ENCODE measurements around the gene LMTK3.
A peak's percentile ranks its signal among the peaks of the same experiment; 100 is the strongest.

Gene LMTK3

GRCh38 chr19:48492925-48493717, 18.5 kb downstream of the LMTK3 start:
- H3K27ac ChIP-seq, result peak overlapping the region; percentile 69

GRCh38 chr19:48491793-48492123, 19.9 kb downstream of the LMTK3 start:
- no peak overlapping the region for H3K27ac ChIP-seq
- TF ChIP-seq CTCF (conservative IDR thresholded peaks at IDR 0.05) (no peak), ZFX (IDR thresholded peaks at IDR 0.05) (no peak)

More at GRCh38 chr19:48492925-48493717, 18.5 kb downstream of the LMTK3 start:
- TF ChIP-seq ZFX (IDR thresholded peaks at IDR 0.05), result no peak
- no peak for TF ChIP-seq CTCF (conservative IDR thresholded peaks at IDR 0.05)

- no peak for TF ChIP-seq ZFX (IDR thresholded peaks at IDR 0.05)
- no peak for TF ChIP-seq CTCF (conservative IDR thresholded peaks at IDR 0.05)
- no peak overlapping the region for H3K27ac ChIP-seq
Observed at GRCh38 chr19:48490981-48491792, 20.4 kb downstream of the LMTK3 start.

GRCh38 chr19:48489608-48490216, 21.9 kb downstream of the LMTK3 start:
- no peak overlapping the region for H3K27ac ChIP-seq
- no peak for TF ChIP-seq ZFX (IDR thresholded peaks at IDR 0.05)
- TF ChIP-seq CTCF (conservative IDR thresholded peaks at IDR 0.05), result peak; percentile 87

- H3K27ac ChIP-seq, result peak overlapping the region; percentile 17
Observed at GRCh38 chr19:48488478-48488877, 23.2 kb downstream of the LMTK3 start.

GRCh38 chr19:48487948-48488347, 23.7 kb downstream of the LMTK3 start:
- H3K27ac ChIP-seq, result peak overlapping the region; percentile 17
- TF ChIP-seq ZFX (IDR thresholded peaks at IDR 0.05), result no peak
- no peak for TF ChIP-seq CTCF (conservative IDR thresholded peaks at IDR 0.05)

- peak overlapping the region; percentile 17 for H3K27ac ChIP-seq
- no peak for TF ChIP-seq ZFX (IDR thresholded peaks at IDR 0.05)
- no peak for TF ChIP-seq CTCF (conservative IDR thresholded peaks at IDR 0.05)
Observed at GRCh38 chr19:48487544-48487943, 24.1 kb downstream of the LMTK3 start.

GRCh38 chr19:48486706-48487105, 24.9 kb downstream of the LMTK3 start:
- H3K27ac ChIP-seq, result peak overlapping the region; percentile 9; the same call in 1 of the 2 replicates

Measured in C4-2B (cell line).